Endothelial cell (in vitro differentiated cells): ENCODE data around the gene S100A14. TPM values are rescaled to one million over a fixed set of nuclear protein-coding genes. Genes with fewer than 3 reads are reported as not detected.

Experiments used
- DNase-seq: peaks from one replicate; pipeline ENCODE4 v3.0.0; 2021; ENCODE audit warnings: low spot score
- H3K27ac Mint-ChIP-seq: one replicate; pipeline ENCODE4 v1.8.0; 2021; ENCODE audit warnings: mixed read lengths, inconsistent platforms; ENCODE audit not compliant: unreplicated experiment
- H3K27me3 Mint-ChIP-seq: one replicate; pipeline ENCODE4 v1.8.0; 2021; ENCODE audit warnings: mild to moderate bottlenecking, moderate library complexity, mixed read lengths, inconsistent platforms; ENCODE audit not compliant: unreplicated experiment
- H3K36me3 Mint-ChIP-seq: one replicate; pipeline ENCODE4 v1.8.0; 2021; ENCODE audit warnings: mild to moderate bottlenecking, low read depth, mixed read lengths, inconsistent platforms; ENCODE audit not compliant: unreplicated experiment
- H3K4me1 Mint-ChIP-seq: one replicate; pipeline ENCODE4 v1.8.0; 2021; ENCODE audit warnings: mild to moderate bottlenecking, mixed read lengths, inconsistent platforms; ENCODE audit not compliant: unreplicated experiment
- H3K4me3 Mint-ChIP-seq: one replicate; pipeline ENCODE4 v1.8.0; 2021; ENCODE audit warnings: mild to moderate bottlenecking, mixed read lengths, inconsistent platforms; ENCODE audit not compliant: unreplicated experiment
- H3K9me3 Mint-ChIP-seq: one replicate; pipeline ENCODE4 v1.8.0; 2021; ENCODE audit warnings: mixed read lengths, inconsistent platforms; ENCODE audit not compliant: unreplicated experiment
- total RNA-seq: library from RNA; stranded (reverse); fragmentation: NEBNext Ultra II Directional; extraction: Animal tissue kit (Norgen Biotek cat#: 25700); gene quantifications from one replicate; pipeline ENCODE4 v1.2.1, GENCODE V29; 2021; ENCODE audit not compliant: unreplicated experiment
- TF ChIP-seq, protein P1 (sequence below): fragments of 200-600 bp; sonication (generic); IDR thresholded peaks from one replicate; pipeline ENCODE4 v1.5.0; 2021; ENCODE audit warnings: antibody characterized with exemption; ENCODE audit not compliant: unreplicated experiment

The S100A14 gene
- total RNA-seq, 1 donor from 2014 or later: not detected

DNA sequence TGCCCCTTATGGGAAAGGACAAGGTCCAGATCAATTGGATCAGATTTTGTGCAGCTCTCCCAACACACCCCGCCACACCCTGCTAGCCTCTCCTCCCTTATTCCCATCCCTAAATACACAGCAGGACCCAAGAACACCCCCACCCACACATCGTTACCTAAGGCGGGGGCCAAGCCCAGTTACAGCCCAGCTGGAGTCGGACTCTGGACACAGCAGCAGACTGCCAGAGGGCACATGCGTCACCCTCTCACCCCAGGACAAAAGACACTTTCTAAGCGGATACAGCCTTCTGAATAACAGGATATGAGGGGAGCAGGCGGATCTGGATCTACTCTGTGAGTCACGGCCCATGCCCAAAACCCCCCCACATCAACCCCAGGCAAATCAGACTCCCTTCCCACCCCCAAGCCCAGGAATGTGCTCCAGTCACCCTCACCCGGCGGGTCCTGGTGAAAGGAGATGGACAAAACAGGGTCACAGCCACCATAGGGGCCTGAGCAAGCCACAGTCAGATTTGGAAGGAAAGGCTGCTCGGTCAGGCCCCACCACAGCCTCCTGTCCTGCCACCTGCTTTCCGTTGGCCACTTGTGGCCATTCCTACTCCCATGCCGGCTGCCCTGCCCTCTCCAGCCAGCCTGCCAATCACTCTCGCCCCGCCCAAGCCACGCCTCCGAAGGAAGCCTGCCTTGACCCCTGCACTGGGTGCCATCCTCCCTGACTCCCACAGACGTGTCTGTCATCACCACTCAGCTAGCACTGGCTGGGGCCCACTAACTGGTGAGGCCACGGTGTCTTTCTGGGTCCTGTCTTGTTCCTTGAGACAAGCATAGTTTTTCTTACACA lies 7.2 kb downstream of the S100A14 start:
- Mint-ChIP-seq H3K4me1 (peaks cover 56% of the 10 kb centered on the region), H3K4me3 (peak overlapping the region; percentile 98), H3K27ac (peak overlapping the region; percentile 100), H3K27me3 (peaks cover 15% of the 10 kb centered on the region), H3K36me3 (peaks cover 14% of the 10 kb centered on the region), H3K9me3 (no peaks in the 10 kb centered on the region)
- TF ChIP-seq, protein P1, sequence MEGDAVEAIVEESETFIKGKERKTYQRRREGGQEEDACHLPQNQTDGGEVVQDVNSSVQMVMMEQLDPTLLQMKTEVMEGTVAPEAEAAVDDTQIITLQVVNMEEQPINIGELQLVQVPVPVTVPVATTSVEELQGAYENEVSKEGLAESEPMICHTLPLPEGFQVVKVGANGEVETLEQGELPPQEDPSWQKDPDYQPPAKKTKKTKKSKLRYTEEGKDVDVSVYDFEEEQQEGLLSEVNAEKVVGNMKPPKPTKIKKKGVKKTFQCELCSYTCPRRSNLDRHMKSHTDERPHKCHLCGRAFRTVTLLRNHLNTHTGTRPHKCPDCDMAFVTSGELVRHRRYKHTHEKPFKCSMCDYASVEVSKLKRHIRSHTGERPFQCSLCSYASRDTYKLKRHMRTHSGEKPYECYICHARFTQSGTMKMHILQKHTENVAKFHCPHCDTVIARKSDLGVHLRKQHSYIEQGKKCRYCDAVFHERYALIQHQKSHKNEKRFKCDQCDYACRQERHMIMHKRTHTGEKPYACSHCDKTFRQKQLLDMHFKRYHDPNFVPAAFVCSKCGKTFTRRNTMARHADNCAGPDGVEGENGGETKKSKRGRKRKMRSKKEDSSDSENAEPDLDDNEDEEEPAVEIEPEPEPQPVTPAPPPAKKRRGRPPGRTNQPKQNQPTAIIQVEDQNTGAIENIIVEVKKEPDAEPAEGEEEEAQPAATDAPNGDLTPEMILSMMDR: no peak
- peak; percentile 80 for DNase-seq

DNA sequence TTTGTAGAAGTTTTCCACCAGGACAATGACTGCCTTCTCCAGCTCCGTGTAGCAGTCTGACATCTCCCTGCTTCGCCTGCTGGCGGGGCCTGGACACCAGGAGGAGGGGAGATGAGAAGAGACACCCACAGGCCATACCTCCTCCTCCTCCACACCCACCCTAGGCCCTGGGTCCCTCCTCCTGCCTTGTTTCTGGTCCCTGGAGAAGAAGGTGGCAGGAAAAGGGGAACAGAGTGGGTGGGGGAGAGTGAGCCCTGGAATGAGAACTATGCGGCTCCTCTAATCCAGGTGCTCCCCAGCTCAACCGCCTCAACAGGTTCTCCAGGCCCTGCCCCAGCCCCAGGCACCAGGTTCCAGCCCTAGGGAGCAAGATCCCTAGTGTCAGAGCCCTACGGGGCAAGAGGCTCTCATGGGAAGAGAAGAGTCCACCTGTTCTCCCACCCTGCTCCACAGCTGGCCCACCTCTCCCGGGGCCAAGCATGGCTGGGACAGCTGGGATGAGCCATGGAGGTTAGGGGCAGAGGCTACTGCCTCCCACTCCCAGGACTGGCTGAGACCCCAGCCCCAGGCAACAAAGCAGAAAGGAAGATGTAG lies 7.9 kb downstream of the S100A14 start:
- TF ChIP-seq, protein P1: no peak
- DNase-seq: no peak
- no peaks in the 10 kb centered on the region for H3K9me3 Mint-ChIP-seq
- peak overlapping the region; percentile 98 for H3K4me3 Mint-ChIP-seq
- peaks cover 56% of the 10 kb centered on the region for H3K4me1 Mint-ChIP-seq
- peaks cover 15% of the 10 kb centered on the region for H3K27me3 Mint-ChIP-seq
- peak overlapping the region; percentile 100 for H3K27ac Mint-ChIP-seq
- peaks cover 14% of the 10 kb centered on the region for H3K36me3 Mint-ChIP-seq

DNA sequence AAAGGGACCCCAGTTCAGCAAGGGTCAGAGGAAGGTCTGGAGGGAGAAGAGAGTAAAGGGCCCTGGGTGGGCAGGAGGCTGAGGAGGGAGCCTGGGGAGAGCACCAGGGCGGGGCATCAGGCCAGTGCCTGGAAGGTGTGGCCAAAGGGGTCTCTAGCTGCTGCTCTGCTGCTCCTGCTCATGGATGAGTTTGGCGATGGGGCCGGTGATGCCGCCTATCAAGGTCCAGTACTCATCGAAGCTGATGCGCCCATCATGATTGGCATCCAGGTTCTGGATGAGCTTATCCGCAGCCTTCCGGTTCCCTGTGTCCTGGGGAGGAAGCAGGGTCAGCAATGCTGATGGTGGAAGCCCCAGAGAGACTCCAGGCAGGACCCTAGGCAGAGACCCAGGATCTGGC lies 8.7 kb downstream of the S100A14 start:
- H3K36me3 Mint-ChIP-seq: peaks cover 14% of the 10 kb centered on the region
- TF ChIP-seq, protein P1: no peak
- H3K27me3 Mint-ChIP-seq: peaks cover 15% of the 10 kb centered on the region
- peak overlapping the region; percentile 94 for H3K27ac Mint-ChIP-seq
- H3K4me1 Mint-ChIP-seq: peaks cover 55% of the 10 kb centered on the region
- H3K9me3 Mint-ChIP-seq: no peaks in the 10 kb centered on the region
- no peak for DNase-seq
- peak overlapping the region; percentile 98 for H3K4me3 Mint-ChIP-seq

DNA sequence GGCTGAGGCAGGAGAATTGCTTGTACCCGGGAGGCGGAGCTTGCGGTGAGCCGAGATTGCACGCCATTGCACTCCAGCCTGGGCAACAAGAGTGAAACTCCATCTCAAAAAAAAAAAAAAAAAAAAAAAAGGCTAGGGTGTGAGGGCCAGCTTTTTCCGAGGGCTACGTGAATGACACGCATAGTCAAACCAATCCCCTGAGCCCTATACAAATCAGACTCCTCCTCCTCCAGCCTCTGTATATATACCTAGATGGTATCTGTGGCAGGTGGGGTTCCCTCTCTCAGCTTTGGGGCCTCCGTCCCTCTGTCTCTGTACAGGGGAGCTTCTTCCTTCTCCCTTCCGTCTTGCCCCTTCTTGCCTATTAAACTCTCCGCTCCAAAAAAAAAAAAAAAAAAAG lies 9.9 kb downstream of the S100A14 start:
- no peaks in the 10 kb centered on the region for H3K9me3 Mint-ChIP-seq

More for the DNA sequence above, 9.9 kb downstream of the S100A14 start:
- DNase-seq: no peak
- Mint-ChIP-seq H3K4me3 (no peak overlapping the region), H3K36me3 (peaks cover 7% of the 10 kb centered on the region), H3K27ac (peak overlapping the region; percentile 52), H3K4me1 (peaks cover 45% of the 10 kb centered on the region), H3K27me3 (peaks cover 10% of the 10 kb centered on the region)
- TF ChIP-seq, protein P1: no peak
